T47D (cell line): Measurements from ENCODE around the gene KCNJ10.

Source experiments
- DNase-seq, 2 experiments: peaks; one replicate each; pipeline versions ENCODE4 v3.0.0 to v3.0.0-alpha.2; 2011 to 2012; ENCODE audit warnings: low read depth in 1 of 2, low spot score in 1 of 2
- JUND ChIP-seq: IDR thresholded peaks from 2 replicates; pipeline ENCODE4 v1.6.1; 2012; ENCODE audit warnings: low read depth
- in situ Hi-C: cut with HindIII; loops from 2 replicates; pipeline ENCODE4 v1.10.0; 2016; ENCODE audit warnings: low sequenced_read_pairs, low pct_unique_long_range_greater_than_20kb

Gene KCNJ10

GRCh38 chr1:160040476-160040875 is 29.5 kb downstream of the KCNJ10 start:
- DNase-seq, result no peak
- TF ChIP-seq JUND, result no peak
- in situ Hi-C loops, result no loop called here

DNA sequence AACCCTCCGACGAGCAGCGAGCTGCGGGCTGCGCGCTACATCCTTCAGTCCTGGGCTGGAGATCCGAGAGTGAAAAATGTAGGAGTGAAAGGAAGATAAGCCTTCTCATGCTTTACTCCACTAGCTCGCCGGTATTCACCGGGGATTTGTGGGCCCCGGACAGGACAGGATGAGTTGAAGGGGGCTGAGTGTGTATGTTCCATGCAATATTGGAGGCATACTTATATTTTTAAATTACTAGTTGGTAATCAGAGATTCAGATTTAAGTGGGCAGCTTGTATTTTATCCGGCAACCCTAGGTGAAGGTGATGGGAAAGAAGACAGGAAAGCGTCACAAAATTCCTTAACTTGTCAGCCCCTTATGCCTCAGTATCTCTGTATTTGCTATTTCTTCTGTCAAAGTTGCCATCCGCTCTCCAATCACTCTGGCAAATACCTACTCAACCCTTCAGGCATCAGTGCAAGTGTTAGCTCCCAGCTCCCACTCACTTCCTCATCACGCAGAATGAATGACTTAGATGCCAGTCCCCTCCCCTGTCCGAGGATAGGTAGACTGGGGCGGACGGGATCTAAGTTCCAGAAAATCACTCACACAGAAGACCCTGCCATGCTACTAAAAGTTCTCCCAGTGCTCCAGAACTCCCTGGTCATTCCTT is 37.7 kb downstream of the KCNJ10 start:
- peak; percentile 45 to 51 for DNase-seq
- in situ Hi-C loops, result no loop called here
- TF ChIP-seq JUND, result no peak; the same call in 1 of the 2 replicates

DNA sequence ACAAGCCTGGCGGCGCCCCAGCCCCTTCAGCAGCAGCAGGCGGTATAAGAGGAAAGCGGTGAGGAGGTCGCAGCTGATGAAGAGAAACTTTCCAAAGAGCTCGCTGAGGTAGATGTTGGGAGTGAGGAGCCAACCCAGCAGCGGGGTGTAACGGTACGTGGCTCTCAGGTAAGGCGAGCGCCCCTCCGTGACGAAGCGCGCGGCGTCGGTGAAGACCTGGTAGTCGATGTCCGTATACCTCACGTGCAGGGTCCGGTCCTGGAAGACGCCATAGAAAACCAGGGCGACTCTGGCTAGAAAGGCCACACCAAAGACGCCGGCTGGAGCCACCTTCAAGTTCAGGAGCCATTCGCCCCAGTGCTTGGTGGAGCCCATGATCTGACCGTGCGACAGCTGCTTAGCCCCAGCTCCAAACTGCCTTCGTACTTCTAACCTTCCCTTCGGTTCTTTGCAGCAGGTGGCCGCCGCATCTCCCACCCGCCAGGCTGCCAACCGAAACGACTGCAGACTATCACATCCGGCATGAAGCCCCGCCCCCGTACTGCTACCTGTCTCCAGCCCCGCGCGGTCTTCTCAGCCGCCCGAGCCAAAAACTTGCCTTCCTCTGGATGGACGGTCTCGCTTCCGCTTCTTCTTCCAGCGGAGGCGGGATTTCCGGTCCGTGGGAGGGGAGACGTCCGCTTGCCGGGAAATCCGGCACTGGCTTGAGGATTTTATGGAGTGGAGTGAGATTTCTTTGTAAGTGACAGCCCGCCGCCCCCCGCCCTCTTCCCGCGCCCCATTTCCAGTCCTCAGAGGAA is 38.4 kb downstream of the KCNJ10 start, which contains the start of gene PIGM:
TSS of gene PIGM (minus strand) at position 626 of the 800 bp plus-strand sequence. CDS start at position 375, 251 bp downstream.
- in situ Hi-C loops, result no loop called here
- TF ChIP-seq JUND, result no peak; the same call in 1 of the 2 replicates
- DNase-seq, result peak; percentile 86 to 99

DNA sequence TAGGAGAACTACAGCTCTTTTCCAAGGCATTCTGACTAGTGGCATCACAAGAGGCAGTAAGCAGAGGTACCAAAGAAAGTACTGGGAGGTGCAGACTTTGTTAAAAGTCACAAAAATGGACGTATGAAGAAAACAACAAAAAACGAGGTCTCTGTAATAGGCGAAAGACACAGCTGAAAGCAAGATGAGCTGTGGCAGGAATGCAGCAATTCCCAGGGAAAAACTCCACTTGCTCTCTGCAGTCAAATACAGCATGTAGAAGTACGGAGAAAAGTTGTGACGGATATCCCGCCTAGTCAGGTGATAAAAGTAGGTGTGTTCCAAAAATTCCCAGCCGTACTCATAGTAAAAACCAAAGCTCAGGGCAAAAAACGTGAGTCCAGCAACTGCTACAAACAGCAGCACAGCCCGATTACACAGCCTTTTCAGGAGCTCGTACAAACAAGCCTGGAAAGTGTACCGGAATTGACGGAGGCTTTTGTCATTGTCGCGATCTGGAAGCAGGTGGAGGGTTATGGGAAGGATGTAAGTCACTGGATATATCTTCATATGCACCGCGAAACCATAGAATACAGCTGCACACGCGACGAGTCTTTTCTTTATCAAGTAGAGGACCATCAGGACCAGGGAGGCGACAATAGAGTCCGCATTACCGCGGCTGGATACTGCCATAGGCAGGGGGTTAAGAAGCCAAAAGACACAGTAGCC is 39.1 kb downstream of the KCNJ10 start:
- DNase-seq, result peak; percentile 12 to 31
- no peak for TF ChIP-seq JUND
- in situ Hi-C loops, result no loop called here

- DNase-seq, result no peak
- no peak for TF ChIP-seq JUND
- in situ Hi-C loops, result no loop called here
Measured at GRCh38 chr1:160028426-160028825, 41.5 kb downstream of the KCNJ10 start.

DNA sequence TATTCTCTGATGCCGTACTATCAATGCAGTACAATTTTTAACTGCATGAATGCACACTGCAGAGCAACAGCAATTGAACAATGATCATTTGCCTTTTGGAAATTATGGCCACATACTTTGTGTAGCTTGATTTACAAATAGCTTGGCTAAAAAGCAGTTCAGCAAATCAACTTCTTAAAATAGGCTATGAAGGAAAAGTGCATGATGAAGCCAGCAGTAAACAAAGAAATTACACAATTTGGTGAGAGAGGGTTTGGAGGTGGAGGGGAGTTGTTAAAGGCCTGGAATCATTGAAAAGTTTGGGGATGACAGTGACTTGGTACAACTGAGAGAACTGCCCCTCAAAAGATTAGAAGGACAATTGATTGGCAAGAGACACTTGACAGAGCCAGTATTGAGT is 44.6 kb downstream of the KCNJ10 start:
- in situ Hi-C loops, result no loop called here

DNA sequence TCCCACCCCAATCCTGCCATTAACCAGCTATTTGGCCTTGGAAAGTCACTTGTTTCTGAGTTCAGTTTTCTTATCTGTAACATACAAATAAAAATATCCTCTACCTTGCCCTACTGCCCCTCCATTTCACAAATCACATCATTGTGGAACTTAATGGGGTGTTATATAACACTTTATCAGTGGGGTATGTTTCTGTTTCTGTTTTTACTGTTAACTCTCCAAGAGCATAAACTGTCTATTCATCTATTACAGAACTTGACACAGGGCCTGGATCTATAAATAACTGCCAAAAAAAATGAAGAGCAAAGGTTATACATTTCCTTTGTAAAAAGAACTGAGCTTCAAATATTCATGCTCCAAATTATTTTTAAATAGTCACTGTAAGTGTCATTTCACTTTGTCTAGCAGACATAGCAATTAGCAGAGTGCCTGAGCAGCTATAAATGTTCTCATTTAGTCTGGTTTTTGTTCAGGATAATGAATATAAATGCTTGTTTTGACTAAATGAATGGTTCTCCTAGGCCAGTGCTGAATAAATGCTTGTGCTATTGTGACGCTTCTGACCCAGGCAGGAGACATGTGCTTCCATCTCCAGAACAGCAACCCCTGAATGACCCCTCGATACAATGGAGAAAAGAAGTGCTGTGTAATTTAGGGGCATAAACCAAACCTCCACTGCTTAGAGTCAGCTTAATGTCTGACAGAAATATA is 45.6 kb downstream of the KCNJ10 start:
- TF ChIP-seq JUND, result no peak
- no peak for DNase-seq
- in situ Hi-C loops, result no loop called here

More for the DNA sequence above, 44.6 kb downstream of the KCNJ10 start:
- no peak for DNase-seq
- TF ChIP-seq JUND, result no peak

DNA sequence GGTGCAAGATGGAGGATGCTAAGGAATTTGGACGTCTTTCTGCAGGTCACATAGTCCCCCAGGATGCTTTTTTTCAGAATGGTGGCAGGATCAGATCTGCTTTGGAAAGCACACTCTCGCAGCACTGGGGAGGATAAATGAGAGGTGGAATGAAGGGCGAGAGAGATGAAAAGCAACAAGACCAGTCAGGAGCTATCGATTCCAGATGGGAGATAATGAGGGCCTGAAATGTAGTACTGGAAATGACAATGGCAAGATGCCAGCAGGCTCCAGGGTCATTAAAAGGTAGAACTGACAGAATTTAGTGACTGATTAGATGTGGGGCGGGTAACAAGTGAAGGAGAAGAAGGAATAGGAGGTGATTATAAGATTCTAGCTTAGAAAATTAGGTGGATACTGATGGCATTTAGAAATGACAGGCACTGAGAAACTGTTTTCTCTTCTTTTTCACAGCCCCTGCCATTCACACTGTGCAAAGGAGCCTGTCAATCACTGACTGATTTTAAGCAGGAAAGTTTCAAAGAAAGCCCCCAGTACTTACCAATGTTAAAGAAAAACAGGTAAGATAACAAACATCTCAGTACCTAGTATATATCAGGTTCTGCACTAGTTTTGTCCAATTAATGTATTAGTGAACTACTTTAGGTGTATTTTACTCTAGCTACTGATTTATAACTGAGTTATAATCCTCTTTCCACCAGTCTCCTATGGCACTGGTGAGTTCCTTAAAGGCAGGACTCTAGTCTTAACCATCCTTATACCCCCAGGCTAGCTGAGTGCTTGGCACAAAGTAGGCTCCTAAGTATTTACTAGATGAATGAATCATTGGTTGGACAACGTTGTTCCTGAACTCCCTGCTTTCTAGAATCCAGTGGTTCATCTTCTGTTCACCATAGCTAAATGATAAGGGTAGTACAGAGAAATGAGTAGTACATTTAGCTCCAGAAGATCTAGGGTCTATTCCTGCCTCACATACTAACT is 47.3 kb downstream of the KCNJ10 start:
- no peak for TF ChIP-seq JUND
- DNase-seq, result peak in 1 of 2 experiments; percentile 67

GRCh38 chr1:160021376-160022074 is 48.4 kb downstream of the KCNJ10 start:
- no peak for DNase-seq
- in situ Hi-C loops, result no loop called here
- no peak for TF ChIP-seq JUND

More for the DNA sequence above, 47.3 kb downstream of the KCNJ10 start:
- in situ Hi-C loops, result no loop called here

DNA sequence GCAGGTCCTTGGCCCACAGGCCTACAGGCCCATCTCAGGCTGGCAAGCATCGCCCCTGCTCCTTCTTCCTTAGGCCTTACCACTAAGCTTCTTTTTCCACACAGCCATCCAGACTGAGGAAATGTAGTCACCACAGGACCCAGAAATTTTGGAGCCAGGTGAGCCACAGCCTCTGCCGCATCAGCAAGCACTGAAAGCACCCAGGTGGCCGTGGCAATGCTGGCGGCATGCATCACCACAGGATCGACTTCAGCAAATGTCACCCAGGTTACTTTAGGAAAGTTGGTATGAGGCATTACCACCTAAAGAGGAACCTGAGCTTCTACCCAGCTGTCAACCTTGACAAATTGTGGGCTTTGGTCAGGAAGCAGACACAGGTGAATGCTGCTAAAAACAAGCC is 49.8 kb downstream of the KCNJ10 start:
- no peak for TF ChIP-seq JUND
- in situ Hi-C loops, result no loop called here
- no peak for DNase-seq

- no peak for DNase-seq
- TF ChIP-seq JUND, result no peak
- in situ Hi-C loops, result no loop called here
Measured at GRCh38 chr1:160018900-160019299, 51.1 kb downstream of the KCNJ10 start.
